NCI-H510A treated with DMSO at 0.1 percent for 48 hours (cell line): ENCODE measurements around the gene GSTCD.
"Not testable (repeated sequence)": the region's sequence is repeated elsewhere in the genome, so short reads cannot be mapped to it uniquely, and the experiment has no call there.

ENCODE experiments used
- DNase-seq: peaks from one replicate; lab custom pipeline; 2025; lab: John Stamatoyannopoulos, UW

GSTCD gene

DNA sequence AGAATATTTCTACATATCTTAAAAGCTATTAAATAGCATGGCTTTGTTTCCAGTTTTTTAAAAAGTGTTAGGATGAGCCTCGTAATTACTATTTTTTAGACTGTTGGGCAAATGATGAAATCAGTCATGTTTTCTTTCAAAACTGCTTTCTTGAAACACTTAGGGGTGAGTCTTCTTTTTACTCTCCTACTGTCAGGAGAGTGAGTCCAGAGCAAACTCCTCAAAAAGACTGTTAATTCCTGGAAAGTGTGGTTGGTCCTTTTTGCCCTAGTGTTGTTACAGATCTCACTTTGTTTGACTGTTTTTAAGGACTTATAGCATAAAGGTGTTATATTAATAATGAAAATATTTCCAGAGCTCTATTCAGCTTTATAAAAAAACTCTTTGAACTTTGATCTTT, 6.3 kb downstream of the GSTCD start:
- no peak for DNase-seq

DNA sequence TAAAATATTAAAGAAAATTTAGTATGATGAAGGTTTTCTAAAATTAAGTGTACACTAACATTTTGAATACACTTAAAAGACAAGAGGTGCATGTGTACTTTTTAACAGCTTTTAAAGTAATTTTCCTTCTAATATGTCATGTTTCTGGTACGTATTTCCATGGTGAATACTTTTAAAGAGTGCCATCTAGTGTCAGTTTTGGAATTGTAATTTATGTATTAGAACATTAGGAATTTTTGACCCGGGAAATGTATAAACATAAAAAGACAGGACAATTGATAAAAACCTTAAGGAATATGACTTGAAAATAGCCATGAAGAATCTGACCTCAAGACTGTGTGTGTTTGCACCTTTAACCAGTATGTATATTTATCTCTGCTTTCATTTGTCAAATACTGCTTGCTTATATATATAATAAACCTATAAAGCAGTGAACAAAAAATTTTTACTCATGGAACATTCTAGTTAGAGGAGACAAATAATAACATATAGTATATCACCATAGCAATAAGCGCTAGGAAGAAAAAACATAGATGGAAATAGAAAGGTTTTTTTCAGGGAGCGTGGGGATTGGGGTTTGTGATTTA, 7.2 kb downstream of the GSTCD start:
- DNase-seq = peak; percentile 21

GRCh38 chr4:105719204-105719603, 10.6 kb downstream of the GSTCD start:
- no peak for DNase-seq

GRCh38 chr4:105725623-105726022, 17.0 kb downstream of the GSTCD start:
- DNase-seq = no peak

GRCh38 chr4:105729895-105730294, 21.3 kb downstream of the GSTCD start:
- not testable (repeated sequence) for DNase-seq

GRCh38 chr4:105735217-105735616, 26.6 kb downstream of the GSTCD start:
- DNase-seq = not testable (repeated sequence)

DNA sequence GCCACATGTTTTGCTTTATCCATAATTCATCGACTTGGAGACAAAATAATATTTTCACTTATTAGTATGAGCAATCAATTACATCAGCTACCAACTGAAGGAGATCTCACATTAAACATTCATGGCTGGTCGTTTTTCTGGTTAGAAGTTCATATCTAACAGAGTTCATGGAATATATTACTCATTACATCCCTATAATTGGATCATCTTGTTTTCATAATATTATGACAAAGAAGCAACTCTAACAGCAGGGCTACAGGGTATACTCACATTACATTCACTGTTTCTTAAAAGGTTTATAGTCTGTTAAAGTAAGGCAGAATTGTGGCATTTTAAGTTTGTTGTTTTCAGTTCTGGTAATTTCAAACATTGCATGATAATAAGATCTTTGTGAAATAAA, 33.0 kb downstream of the GSTCD start:
- no peak for DNase-seq

GRCh38 chr4:105748222-105748621, 39.6 kb downstream of the GSTCD start:
- no peak for DNase-seq

GRCh38 chr4:105751718-105752299, 43.2 kb downstream of the GSTCD start:
- DNase-seq = no peak

GRCh38 chr4:105753361-105753760, 44.8 kb downstream of the GSTCD start:
- no peak for DNase-seq

DNA sequence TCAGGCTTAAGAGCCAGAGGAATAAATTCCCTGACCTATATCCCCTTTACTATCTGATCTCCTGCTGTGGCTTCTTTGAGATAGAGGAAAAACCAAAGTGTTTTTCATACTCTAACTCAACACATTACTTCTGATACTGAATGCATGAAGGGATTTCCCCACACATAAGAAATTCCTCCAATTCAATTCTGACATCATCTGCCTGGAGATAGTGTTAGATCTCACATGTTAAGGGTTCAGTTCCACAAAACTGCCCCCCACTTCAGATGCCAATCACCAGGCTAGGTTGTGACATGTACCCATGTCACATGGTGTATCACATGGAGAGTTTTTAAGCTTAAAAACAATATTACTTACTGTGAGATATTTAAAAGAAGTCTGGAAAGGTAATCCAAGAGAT, 46.8 kb downstream of the GSTCD start:
- no peak for DNase-seq

DNA sequence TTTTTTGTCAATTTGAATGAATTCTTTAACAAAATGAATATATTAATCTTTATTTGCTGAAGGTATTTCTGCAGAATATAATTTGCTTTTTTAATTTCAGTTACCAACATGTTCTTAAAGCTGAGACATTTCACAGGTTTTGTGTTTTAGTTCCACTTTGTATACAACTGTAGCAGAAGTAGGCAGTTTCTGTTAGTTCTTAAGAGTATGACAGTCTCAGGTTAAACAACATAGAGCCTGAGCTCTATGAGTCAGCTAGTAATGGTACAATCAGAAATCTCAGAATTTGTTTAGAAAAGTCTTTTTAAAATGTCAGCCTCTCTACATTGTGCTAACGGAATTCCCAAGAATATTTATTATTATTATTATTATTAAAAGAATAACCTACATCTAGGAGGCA, 50.4 kb downstream of the GSTCD start:
- no peak for DNase-seq

- no peak for DNase-seq
Measured at GRCh38 chr4:105765690-105766407, 57.3 kb downstream of the GSTCD start.

DNA sequence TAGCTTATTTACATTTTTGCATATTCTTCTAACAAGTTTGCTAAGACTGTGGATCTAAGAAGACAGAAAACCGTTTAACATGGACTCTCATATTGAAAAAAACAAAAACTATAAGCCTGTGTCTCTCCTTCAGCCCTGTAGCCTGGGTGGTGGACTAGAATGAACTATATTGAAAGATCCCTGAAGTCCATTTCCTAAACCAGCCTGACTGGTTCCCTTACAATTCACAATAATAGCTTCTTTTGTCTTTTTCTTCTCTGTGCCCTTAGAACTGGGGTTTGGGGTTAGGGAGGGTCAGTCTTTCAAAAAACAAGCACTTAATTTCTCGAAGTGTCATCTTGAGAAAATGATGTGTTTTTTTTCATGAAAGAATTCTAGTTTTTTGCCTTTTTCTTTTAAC, 59.0 kb downstream of the GSTCD start:
- DNase-seq = no peak

DNA sequence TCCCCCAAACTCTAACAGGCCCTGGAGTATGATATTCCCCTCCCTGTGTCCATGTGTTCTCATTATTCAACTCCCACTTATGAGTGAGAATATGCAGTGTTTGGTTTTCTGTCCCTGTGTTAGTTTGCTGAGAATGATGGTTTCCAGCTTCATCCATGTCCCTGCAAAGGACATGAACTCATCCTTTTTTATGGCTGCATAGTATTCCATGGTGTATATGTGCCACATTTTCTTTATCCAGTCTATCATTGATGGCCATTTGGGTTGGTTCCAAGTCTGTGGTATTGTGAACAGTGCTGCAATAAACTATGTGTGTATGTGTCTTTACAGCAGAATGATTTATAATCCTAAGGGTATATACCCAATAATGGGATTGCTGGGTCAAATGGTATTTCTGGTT, 61.9 kb downstream of the GSTCD start:
- DNase-seq = not testable (repeated sequence)

DNA sequence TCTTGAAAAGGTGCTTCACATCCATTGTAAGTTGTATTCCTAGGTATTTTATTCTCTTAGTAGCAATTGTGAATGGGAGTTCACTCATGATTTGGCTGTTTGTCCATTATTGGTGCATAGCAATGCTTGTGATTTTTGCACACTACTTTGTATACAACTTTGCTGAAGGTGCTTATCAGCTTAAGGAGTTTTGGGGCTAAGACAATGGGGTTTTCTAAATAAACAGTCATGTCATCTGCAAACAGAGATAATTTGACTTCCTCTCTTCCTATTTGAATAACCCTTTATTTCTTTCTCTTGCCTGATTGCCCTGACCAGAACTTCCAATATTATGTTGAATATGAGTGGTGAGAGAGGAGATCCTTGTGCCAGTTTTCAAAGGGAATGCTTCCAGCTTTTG, 63.5 kb downstream of the GSTCD start:
- DNase-seq = not testable (repeated sequence)

DNA sequence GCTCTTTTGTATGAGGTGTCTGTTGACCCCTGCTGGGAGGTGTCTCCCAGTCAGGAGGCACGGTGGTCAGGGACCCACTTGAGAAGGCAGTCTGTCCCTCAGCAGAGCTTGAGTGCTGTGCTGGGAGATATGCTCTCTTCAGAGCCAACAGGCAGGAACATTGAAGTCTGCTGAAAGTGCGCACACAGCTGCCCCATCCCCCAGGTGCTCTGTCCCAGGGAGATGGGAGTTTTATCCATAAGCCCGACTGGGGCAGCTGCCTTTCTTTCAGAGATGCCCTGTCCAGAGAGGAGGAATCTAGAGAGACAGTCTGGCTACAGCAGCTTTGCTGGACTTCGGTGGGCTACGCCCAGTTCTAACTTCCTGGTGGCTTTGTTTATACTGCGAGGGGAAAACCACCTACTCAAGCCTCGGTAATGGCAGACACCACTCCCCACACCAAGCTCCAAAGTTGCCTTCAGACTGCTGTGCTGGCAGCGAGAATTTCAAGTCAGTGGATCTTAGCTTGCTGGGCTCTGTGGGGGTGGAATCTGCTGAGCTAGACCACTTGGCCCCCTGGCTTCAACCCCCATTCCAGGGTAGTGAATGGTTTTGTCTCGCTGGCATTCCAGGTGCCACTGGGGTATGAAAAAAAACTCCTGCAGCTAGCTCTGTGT, 67.3 kb downstream of the GSTCD start:
- DNase-seq = not testable (repeated sequence)

DNA sequence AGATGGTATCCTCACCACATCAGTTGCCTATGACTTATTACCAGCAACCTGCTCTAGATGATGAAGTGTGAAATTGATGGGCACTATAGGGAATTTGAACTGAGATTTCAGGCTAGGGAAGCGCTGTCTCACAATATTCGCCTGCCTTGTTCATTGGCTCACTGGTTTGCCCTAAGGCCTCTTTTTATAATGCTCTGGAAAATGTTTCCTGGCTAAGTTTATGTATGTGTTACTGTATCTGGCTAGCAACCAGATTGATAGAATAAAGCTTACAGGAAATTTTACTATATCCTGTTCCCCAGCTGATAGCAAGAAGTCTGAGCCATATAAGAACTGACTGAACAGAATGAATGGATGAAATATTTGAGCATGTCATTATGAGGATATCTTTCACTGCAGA, 71.6 kb downstream of the GSTCD start:
- no peak for DNase-seq

DNA sequence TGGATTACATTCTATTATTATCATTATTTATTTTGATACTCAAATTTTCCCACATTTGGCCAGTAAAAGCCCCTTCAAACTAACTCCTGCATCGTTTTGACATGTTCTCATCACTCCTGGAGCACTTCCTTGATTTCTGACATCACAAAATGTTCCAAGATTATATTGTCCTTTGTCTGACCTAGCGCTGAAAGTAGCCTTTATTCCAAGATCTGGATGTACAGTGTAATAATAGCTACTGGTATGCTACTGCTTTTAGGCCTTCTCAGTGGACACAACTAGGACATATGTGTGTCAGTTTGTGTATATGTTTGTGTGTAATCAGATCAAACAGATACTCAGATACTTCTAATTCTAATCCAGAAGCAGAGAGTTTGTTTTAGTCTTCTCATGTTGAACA, 76.2 kb downstream of the GSTCD start:
- no peak for DNase-seq

DNA sequence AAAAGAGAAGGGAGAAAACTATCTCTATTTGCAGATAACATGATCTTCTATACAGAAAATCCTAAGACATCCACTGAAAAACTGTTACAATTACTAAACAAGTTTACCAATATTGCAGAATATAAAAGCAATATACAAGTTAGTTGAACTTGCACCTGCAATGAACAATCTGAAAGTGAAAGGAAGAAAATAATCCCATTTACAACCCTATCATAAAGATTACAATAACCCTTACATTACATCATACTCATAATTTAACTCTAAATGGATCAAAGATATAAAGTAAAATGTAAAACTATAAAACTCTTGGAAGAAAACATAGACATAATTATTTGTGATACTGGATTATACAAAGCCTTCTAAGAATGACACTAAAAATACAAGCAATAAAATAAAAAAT, 77.2 kb downstream of the GSTCD start:
- no peak for DNase-seq

- no peak for DNase-seq
Measured at GRCh38 chr4:105786748-105787147, 78.2 kb downstream of the GSTCD start.

GRCh38 chr4:105797225-105797624, 88.6 kb downstream of the GSTCD start:
- no peak for DNase-seq

DNA sequence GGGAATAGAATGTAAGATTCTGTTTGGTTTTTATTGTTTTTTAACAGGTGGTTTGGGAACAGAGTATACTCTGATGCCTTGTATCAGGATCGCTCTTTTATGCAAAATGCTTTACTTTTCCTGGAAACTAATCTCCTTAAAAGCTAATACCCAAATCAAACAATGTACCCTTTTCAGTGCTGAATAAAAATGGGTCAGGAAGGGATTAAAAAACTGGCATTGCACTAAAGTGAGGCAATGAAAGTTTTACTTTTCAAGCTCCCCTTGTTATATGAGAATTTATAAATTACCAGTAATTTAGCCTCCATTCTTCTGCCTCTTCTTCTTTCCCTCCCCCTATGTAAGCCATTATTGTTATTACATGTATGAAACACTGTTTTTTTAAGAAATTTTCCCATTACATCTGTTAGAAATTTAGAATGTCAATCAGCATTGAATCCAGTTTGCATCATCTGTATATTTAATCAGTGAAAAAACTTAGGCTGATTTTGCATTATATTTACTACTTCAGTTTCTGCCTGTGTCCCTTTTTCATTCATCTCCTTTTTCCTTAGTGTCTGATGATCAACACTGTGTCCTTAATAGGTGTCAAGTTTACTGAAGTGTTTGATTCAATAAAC, 97.0 kb downstream of the GSTCD start:
- DNase-seq = no peak
